GM13976 (cell line): ENCODE data around the gene PRDM5.

Source experiments
- DNase-seq: peaks from one replicate; pipeline ENCODE4 v3.0.0; 2012; ENCODE audit warnings: low spot score
- in situ Hi-C: fragments of 300-500 bp; cut with MboI; formaldehyde crosslinking; loops from one replicate; pipeline ENCODE4 v1.12.0; 2022; ENCODE audit warnings: low sequenced_read_pairs, mixed read lengths, inconsistent platforms; ENCODE audit not compliant: unreplicated experiment
- TF ChIP-seq, protein P1 (sequence below): IDR thresholded peaks from 2 replicates; pipeline ENCODE4 v1.5.1; 2012; ENCODE audit warnings: borderline replicate concordance, mild to moderate bottlenecking; ENCODE audit not compliant: insufficient read depth; ENCODE audit errors: extremely low read depth, missing control alignments, control extremely low read depth

PRDM5 gene

DNA sequence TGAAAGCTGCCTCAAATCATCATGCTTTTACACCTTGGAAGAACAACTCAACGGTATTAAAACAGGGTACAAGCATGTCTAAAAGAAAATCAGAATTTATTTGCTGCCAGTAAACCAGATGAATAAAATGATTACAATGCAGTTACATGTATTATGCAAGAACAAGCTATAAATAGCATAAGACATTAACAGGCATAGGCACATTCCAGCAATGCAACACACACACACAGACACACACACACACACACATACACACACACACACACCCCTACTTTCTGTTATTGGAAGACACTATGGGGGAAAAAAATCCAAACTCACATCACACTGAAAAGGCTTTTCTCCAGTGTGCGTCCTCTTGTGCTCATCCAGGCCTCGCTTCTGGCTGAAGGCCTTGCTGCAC, 212.5 kb downstream of the PRDM5 start:
- DNase-seq, result no peak
- TF ChIP-seq, protein P1, sequence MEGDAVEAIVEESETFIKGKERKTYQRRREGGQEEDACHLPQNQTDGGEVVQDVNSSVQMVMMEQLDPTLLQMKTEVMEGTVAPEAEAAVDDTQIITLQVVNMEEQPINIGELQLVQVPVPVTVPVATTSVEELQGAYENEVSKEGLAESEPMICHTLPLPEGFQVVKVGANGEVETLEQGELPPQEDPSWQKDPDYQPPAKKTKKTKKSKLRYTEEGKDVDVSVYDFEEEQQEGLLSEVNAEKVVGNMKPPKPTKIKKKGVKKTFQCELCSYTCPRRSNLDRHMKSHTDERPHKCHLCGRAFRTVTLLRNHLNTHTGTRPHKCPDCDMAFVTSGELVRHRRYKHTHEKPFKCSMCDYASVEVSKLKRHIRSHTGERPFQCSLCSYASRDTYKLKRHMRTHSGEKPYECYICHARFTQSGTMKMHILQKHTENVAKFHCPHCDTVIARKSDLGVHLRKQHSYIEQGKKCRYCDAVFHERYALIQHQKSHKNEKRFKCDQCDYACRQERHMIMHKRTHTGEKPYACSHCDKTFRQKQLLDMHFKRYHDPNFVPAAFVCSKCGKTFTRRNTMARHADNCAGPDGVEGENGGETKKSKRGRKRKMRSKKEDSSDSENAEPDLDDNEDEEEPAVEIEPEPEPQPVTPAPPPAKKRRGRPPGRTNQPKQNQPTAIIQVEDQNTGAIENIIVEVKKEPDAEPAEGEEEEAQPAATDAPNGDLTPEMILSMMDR, result no peak
- in situ Hi-C loops, result loop anchor here (25.0 kb wide), 1 partner anchor 377 kb away; no protein-coding TSS in a partner anchor

DNA sequence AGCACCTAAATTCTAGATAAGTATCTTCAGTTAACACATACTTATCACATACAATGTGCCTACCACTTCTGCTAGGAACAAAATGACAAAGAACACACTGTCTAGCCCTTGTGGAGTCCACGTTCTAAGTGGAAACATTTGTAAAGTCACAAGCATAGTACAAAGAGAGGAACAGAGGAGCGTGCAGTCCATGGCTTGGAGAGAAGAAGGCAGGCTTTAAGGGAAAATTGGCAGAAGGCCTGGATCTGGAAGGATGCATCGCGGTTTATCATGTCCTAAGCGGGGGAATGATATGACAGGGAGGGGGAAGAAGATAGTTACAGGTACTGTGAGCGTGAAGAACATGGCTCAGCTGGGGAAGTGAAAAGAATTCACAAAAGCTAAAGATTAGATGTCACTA, 218.0 kb downstream of the PRDM5 start:
- in situ Hi-C loops, result loop anchor here (25.0 kb wide), 1 partner anchor 383 kb away; no protein-coding TSS in a partner anchor
- TF ChIP-seq, protein P1, result no peak
- DNase-seq, result no peak

DNA sequence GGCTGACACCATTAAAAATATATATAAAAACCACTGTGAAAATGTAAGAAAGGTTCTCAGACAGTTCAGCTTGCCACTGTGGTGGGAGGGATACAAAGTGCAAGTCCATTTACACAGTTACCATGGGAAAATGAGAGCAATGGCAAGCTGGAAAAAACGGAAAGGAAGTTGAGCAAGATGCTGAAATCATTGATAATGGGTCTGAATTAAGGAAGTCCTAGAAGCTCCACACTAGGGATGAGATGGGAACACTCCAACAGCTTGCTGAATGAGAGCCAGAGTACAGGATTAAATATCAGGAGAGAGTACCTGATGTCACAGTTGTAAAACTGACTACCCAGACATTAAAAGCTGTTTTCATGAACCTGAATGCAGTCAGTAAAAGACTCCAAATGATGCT, 218.6 kb downstream of the PRDM5 start:
- DNase-seq, result no peak
- in situ Hi-C loops, result loop anchor here (25.0 kb wide), 1 partner anchor 383 kb away; no protein-coding TSS in a partner anchor
- TF ChIP-seq, protein P1, result no peak

DNA sequence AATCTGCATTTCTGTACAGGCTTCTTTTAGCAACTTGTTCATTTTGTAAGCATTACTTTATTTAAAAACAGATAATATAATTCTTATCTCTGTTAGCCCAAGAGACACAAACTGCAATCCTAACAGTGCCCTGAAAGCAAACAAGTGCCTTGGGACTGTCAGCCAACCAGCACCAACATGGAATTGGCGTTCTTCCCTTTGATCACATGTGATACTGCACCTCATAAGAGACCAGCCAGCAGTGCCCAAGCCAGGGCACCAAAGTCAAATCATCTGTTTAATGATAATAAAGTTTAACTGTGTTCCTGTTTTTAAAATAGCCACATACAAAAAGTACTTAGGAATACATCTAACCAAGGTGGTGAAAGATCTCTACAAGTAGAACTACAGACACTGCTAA, 223.2 kb downstream of the PRDM5 start:
- in situ Hi-C loops, result no loop called here
- TF ChIP-seq, protein P1, result no peak
- DNase-seq, result no peak

DNA sequence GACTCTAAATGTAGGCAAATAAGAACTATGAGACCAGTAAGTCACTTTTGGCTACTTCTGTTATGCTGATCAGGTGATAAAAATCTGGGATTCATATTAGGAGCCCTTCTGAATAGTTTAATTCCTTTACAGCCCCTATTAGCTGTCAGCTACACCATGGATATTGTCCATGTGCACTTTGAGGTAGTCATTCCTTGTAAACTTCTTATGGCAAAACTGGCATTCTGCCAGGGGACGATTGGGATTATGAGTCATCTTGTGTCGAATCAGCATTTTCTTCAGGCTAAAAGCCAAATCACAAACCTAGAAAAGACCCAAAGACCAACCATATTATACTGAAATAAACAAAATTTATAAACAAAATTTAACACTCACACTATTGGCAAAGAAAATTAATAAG, 227.6 kb downstream of the PRDM5 start:
- in situ Hi-C loops, result no loop called here
- TF ChIP-seq, protein P1, result no peak
- no peak for DNase-seq

DNA sequence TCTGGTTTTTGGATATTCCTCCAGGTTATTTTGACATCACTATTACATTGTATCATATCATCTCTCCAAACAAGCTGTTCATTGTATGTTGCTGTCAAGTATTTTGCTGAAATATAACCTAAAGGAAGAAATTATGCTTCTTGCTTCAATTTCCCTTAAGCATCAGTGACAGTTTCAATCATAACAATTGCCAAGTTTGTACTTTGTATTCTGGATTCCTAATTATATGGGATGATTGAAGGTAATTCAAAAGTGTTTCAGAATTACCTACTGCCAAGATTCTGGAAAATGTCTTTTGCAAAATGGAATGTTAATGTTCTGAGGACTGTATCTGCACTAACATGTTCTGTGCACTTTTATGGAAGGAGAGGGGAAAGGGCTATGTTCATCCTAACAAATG, 228.7 kb downstream of the PRDM5 start:
- TF ChIP-seq, protein P1, result no peak
- DNase-seq, result no peak
- in situ Hi-C loops, result no loop called here

DNA sequence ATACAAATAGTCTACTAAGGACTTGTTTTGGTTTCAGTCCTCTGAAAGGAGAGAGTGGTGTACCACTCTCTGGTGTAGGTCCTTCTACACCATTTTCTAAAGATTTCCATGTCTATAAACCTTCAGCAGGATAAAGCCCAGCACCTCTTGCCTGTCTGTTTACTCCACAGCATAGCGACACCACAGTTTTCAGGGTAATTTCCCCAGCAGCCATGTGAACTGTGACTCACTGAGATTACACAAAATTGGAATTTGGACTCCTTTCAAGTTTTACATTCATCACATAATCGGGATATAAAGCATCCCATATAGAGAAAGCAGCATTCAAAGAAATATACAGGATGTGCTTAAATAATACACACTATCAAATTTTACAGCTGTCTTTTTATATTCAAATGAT, 229.6 kb downstream of the PRDM5 start:
- no peak for DNase-seq
- in situ Hi-C loops, result no loop called here

More for the DNA sequence above, 229.6 kb downstream of the PRDM5 start:
- TF ChIP-seq, protein P1, result no peak
